H1 (cell line): ENCODE data around the gene ARHGEF11. TPM values are rescaled to one million over a fixed set of nuclear protein-coding genes. Genes with fewer than 3 reads are reported as not detected.

ENCODE experiments used
- CTCF ChIA-PET: fragments of 300-600 bp; sonication (Branson Sonifier 250); formaldehyde crosslinking; loops from one replicate; lab custom pipeline; 2021; ENCODE audit not compliant: partially characterized antibody; lab: Charles Lee
- POLR2A ChIA-PET: fragments of 300-600 bp; sonication (Branson Sonifier 250); formaldehyde crosslinking; loops from one replicate; lab custom pipeline; 2021; ENCODE audit warnings: inconsistent platforms; ENCODE audit not compliant: partially characterized antibody; lab: Charles Lee
- DNase-seq, 2 experiments: peaks; one replicate each; pipeline versions ENCODE4 v3.0.0 to v3.0.0-alpha.2; 2010 to 2022; ENCODE audit warnings: low spot score in 2 of 2, low read depth in 1 of 2, mixed read lengths in 1 of 2
- FAIRE-seq: peaks from 2 replicates; lab custom pipeline; 2011; peaks lifted over from hg19 to GRCh38; lab: Jason Lieb, UNC
- H2AFZ ChIP-seq: 2 replicates; pipeline ENCODE4 v1.8.1; 2012; ENCODE audit warnings: low read length, inconsistent platforms
- H2AK5ac ChIP-seq: 2 replicates; pipeline ENCODE4 v1.6.1; 2013; ENCODE audit warnings: low read depth, low read length
- H2BK120ac ChIP-seq: replicated peaks from 2 replicates; pipeline ENCODE3; 2013; ENCODE audit warnings: low read depth, low read length, inconsistent platforms
- H2BK12ac ChIP-seq: 2 replicates; pipeline ENCODE4 v1.6.1; 2013; ENCODE audit warnings: low read depth, low read length
- H2BK15ac ChIP-seq: 2 replicates; pipeline ENCODE4 v1.6.1; 2013; ENCODE audit warnings: low read length
- H2BK20ac ChIP-seq: 2 replicates; pipeline ENCODE4 v1.6.1; 2013; ENCODE audit warnings: low read length
- H2BK5ac ChIP-seq: 2 replicates; pipeline ENCODE4 v1.6.1; 2013; ENCODE audit warnings: low read depth, low read length
- H3K14ac ChIP-seq: 2 replicates; pipeline ENCODE4 v1.6.1; 2013; ENCODE audit warnings: inconsistent platforms; ENCODE audit not compliant: insufficient read length
- H3K18ac ChIP-seq: 2 replicates; pipeline ENCODE4 v1.6.1; 2013; ENCODE audit warnings: low read length; ENCODE audit errors: extremely low read depth
- H3K23ac ChIP-seq: 2 replicates; pipeline ENCODE4 v1.6.1; 2013; ENCODE audit warnings: inconsistent platforms; ENCODE audit not compliant: insufficient read length
- H3K23me2 ChIP-seq: 2 replicates; pipeline ENCODE4 v1.6.1; 2013; ENCODE audit warnings: low read depth, low read length
- H3K27ac ChIP-seq: 2 replicates; pipeline ENCODE4 v1.6.1; 2011; ENCODE audit warnings: low read depth, low read length, inconsistent platforms
- H3K27me3 ChIP-seq, 4 experiments: replicated peaks in 1 of 4; 1 replicate in 1 of 4; 2 replicates in 3 of 4; pipeline versions ENCODE4 v1.6.1 to v1.8.1; 2011 to 2013; ENCODE audit warnings: low read length in 3 of 4, mild to moderate bottlenecking in 3 of 4, inconsistent platforms in 2 of 4, mixed read lengths in 2 of 4, moderate library complexity in 1 of 4; ENCODE audit not compliant: control insufficient read depth in 3 of 4, insufficient read depth in 3 of 4; ENCODE audit errors: extremely low read depth in 1 of 4
- H3K36me3 ChIP-seq, 4 experiments: 2 replicates each; pipeline versions ENCODE4 v1.6.1 to v1.8.1; 2011 to 2013; ENCODE audit warnings: mild to moderate bottlenecking in 4 of 4, low read length in 3 of 4, moderate library complexity in 2 of 4, control low read depth in 1 of 4, inconsistent platforms in 1 of 4; ENCODE audit not compliant: insufficient read depth in 4 of 4, control insufficient read depth in 2 of 4
- H3K4ac ChIP-seq: replicated peaks from 2 replicates; pipeline ENCODE3; 2013; ENCODE audit warnings: low read length, low read depth, mixed read lengths, inconsistent platforms; ENCODE audit not compliant: insufficient read length
- H3K4me1 ChIP-seq, 4 experiments: replicated peaks in 1 of 4; 1 replicate in 1 of 4; 2 replicates in 3 of 4; pipeline versions ENCODE4 v1.6.1 to v1.8.1; 2011 to 2013; ENCODE audit warnings: low read length in 3 of 4, inconsistent platforms in 2 of 4, mixed read lengths in 1 of 4; ENCODE audit not compliant: insufficient read depth in 4 of 4, control insufficient read depth in 3 of 4
- H3K4me2 ChIP-seq, 2 experiments: 2 replicates each; pipeline versions ENCODE4 v1.6.1 to v1.8.1; 2011 to 2013; ENCODE audit warnings: low read depth in 2 of 2, low read length in 2 of 2, control low read depth in 1 of 2, inconsistent platforms in 1 of 2, mild to moderate bottlenecking in 1 of 2; ENCODE audit not compliant: insufficient read depth in 1 of 2
- H3K4me3 ChIP-seq, 4 experiments: fragments of 200-600, 300-600 bp in 1 of 4; sonication (generic), shearing (Covaris generic), sonication (Bioruptor Twin) in 1 of 4; 2 replicates each; pipeline versions ENCODE4 v1.5.1 to v1.8.1; 2011 to 2016; ENCODE audit warnings: low read length in 4 of 4, low read depth in 3 of 4, control low read depth in 2 of 4, inconsistent platforms in 2 of 4, mild to moderate bottlenecking in 2 of 4, mixed read lengths in 1 of 4, moderate library complexity in 1 of 4; ENCODE audit not compliant: insufficient read depth in 2 of 4; ENCODE audit errors: extremely low read depth in 1 of 4
- H3K56ac ChIP-seq: replicated peaks from 2 replicates; pipeline ENCODE3; 2013; ENCODE audit warnings: low read depth, mild to moderate bottlenecking, mixed read lengths, low read length, inconsistent platforms; ENCODE audit not compliant: insufficient read length
- H3K79me1 ChIP-seq: 2 replicates; pipeline ENCODE4 v1.6.1; 2013; ENCODE audit warnings: low read depth, low read length, control low read depth
- H3K79me2 ChIP-seq, 2 experiments: 2 replicates each; pipeline versions ENCODE4 v1.6.1 to v1.8.1; 2012 to 2013; ENCODE audit warnings: low read length in 2 of 2, mild to moderate bottlenecking in 2 of 2, inconsistent platforms in 1 of 2; ENCODE audit not compliant: insufficient read depth in 2 of 2, control insufficient read depth in 1 of 2
- H3K9ac ChIP-seq, 4 experiments: replicated peaks in 1 of 4; 1 replicate in 1 of 4; 2 replicates in 3 of 4; pipeline versions ENCODE4 v1.6.1 to v1.8.1; 2011 to 2013; ENCODE audit warnings: low read depth in 3 of 4, low read length in 3 of 4, control low read depth in 2 of 4, mild to moderate bottlenecking in 2 of 4, moderate library complexity in 2 of 4, inconsistent platforms in 1 of 4; ENCODE audit errors: extremely low read depth in 1 of 4
- H3K9me3 ChIP-seq, 2 experiments: 2 replicates each; pipeline versions ENCODE4 v1.6.1 to v1.8.1; 2012 to 2013; ENCODE audit warnings: mild to moderate bottlenecking in 2 of 2, moderate library complexity in 2 of 2, control low read depth in 1 of 2, inconsistent platforms in 1 of 2, low read depth in 1 of 2, low read length in 1 of 2, mixed read lengths in 1 of 2; ENCODE audit not compliant: insufficient read depth in 2 of 2
- H4K20me1 ChIP-seq, 2 experiments: replicated peaks in 1 of 2; 2 replicates each; pipeline versions ENCODE3 to v1.8.1; 2011 to 2013; ENCODE audit warnings: inconsistent platforms in 2 of 2, low read length in 2 of 2, mild to moderate bottlenecking in 1 of 2; ENCODE audit not compliant: insufficient read depth in 2 of 2, control insufficient read depth in 1 of 2
- H4K5ac ChIP-seq: 2 replicates; pipeline ENCODE4 v1.6.1; 2013; ENCODE audit warnings: low read length, low read depth, mixed read lengths, inconsistent platforms; ENCODE audit not compliant: insufficient read length
- H4K8ac ChIP-seq: 2 replicates; pipeline ENCODE4 v1.8.0; 2013; ENCODE audit warnings: mild to moderate bottlenecking, moderate library complexity, low read length, inconsistent platforms; ENCODE audit not compliant: insufficient read depth; ENCODE audit errors: extremely low read depth
- H4K91ac ChIP-seq: replicated peaks from 2 replicates; pipeline ENCODE3; 2013; ENCODE audit warnings: low read length, mixed read lengths, inconsistent platforms; ENCODE audit not compliant: insufficient read length
- whole genome bisulfite sequencing, 2 experiments: shearing (Covaris generic) in 1 of 2; methylation state at CpG; one replicate each; pipeline versions ENCODE4 v1.1.6 to v1.1.7; 2013 to 2015; ENCODE audit warnings: low lambda C conversion rate in 2 of 2, mixed read lengths in 2 of 2, inconsistent platforms in 1 of 2, low coverage in 1 of 2, missing lambda C conversion rate in 1 of 2; ENCODE audit not compliant: insufficient replicate concordance in 2 of 2, insufficient coverage in 1 of 2, insufficient read length in 1 of 2; ENCODE audit errors: extremely low coverage in 1 of 2, missing lambda C conversion rate in 1 of 2; 5-methylcytosine and 5-hydroxymethylcytosine counted together
- polyA plus RNA-seq, 7 experiments: library from polyadenylated mRNA; depleted of rRNA in 3 of 7; stranded (reverse) in 5 of 7; unstranded in 2 of 7; fragments of >200 nt in 5 of 7; fragments of 200-250 nt in 2 of 7; gene quantifications; 1 replicate in 5 of 7; 2 replicates in 1 of 7; 4 replicates in 1 of 7; pipeline versions ENCODE4 v1.2.1 to v1.2.3, GENCODE V29; 2011 to 2013; ENCODE audit warnings: missing spikeins in 2 of 7, mixed read lengths in 2 of 7
- total RNA-seq: library from RNA; stranded (reverse); fragmentation: NEBNext Ultra II Directional; extraction: Animal tissue kit (Norgen Biotek cat#: 25700); gene quantifications from 2 replicates; pipeline ENCODE4 v1.2.1, GENCODE V29; 2021

Gene ARHGEF11
- total and polyA plus RNA-seq, 2 of the 8 experiments (the other 6 are each of a cell fraction or from before 2014, with no cell fraction given): 19.9 to 33.1 TPM

DNA sequence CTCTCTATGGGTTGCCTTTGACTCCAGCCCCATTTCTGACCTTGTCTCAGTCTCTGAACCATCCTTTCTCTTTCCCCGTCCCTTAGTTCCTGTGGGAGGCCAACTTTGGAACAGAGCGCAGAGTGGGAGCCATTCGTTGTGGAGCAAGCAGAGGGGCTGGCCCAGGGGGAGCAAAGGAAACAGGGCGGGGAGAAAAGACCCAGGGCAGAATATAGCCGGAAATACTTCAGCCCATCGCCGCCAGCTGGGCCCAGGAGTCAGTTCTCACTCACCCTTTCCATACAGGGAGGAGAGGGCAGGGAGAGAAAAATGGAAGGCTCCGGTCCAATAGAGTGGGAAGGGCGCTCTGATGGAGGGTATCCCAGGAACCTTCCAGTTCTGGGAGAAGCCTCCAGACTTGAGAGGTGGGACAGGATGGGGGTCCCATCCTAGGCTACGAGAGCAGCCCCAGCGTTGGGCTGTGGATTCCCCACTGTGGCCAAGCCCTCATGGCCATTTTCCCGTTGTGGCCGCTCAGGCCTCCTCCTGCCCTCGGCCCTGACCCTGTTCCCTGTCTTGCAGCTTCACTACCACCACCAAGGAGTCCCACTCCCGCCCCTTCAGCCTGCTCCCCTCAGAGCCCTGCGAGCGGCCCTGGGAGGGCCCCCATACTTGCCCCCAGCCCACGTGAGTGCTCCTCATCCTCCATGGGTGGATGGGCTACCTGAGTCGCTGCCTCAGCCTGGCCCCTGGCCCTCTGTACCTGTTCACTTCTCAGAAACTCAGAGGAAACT, 141.2 kb downstream of the ARHGEF11 start:
- Histone ChIP-seq H3K4me2 (no peak overlapping the region), H3K23ac (no peak overlapping the region), H2BK20ac (no peak overlapping the region), H3K27ac (no peak overlapping the region), H4K8ac (no peak overlapping the region), H3K14ac (no peak overlapping the region), H4K91ac (no peak overlapping the region), H3K79me1 (no peaks in the 10 kb centered on the region), H3K9me3 (peaks cover 0 to 4% of the 10 kb centered on the region in 2 experiments; a peak in 1 of 4 replicates), H3K27me3 (peaks cover 0 to 4% (median 0%) of the 10 kb centered on the region in 4 experiments; a peak in 4 of 7 replicates), H2BK12ac (no peak overlapping the region), H3K9ac (no peak overlapping the region), H2BK15ac (no peak overlapping the region), H3K23me2 (no peaks in the 10 kb centered on the region), H2BK5ac (no peak overlapping the region), H3K56ac (no peak overlapping the region), H2BK120ac (no peak overlapping the region), H3K18ac (no peak overlapping the region), H3K36me3 (no peaks in the 10 kb centered on the region), H4K20me1 (peaks cover 0 to 2% of the 10 kb centered on the region in 2 experiments), H3K4ac (no peak overlapping the region), H3K4me1 (peaks cover 0 to 4% (median 0%) of the 10 kb centered on the region in 4 experiments; a peak in 3 of 7 replicates), H3K79me2 (no peaks in the 10 kb centered on the region), H4K5ac (no peak overlapping the region), H2AFZ (no peak overlapping the region), H3K4me3 (no peak overlapping the region), H2AK5ac (no peak overlapping the region)
- DNase-seq (no peak), FAIRE-seq (no peak)
- ChIA-PET POLR2A (interaction anchor here (0.6 kb wide), 1 partner anchor 160 kb away, joined by 3 read pairs; no protein-coding TSS in a partner anchor), CTCF (interaction anchor here (0.9 to 2.4 kb wide), 4 partner anchors 9 to 19 kb away, joined by 3 to 13 read pairs (median 6); partner anchors contain the start of gene PEAR1)
- 83% methylated on average over 19 of the region's 19 CpGs; no CpG with 5 or more reads in 1 of the 2 experiments for WGBS, 2 experiments
